Keratinocyte (primary cell): ENCODE results near the gene KAT2B. TPM values are rescaled to one million over a fixed set of nuclear protein-coding genes. Genes with fewer than 3 reads are reported as not detected.

Experiments
- DNase-seq: peaks from one replicate; pipeline ENCODE4 v3.0.0-alpha.2; 2011; ENCODE audit warnings: low read depth, missing footprints, low spot score
- FAIRE-seq: peaks from 2 replicates; lab custom pipeline; 2011; peaks lifted over from hg19 to GRCh38; lab: Jason Lieb, UNC
- H2AFZ ChIP-seq: 2 replicates; pipeline ENCODE4 v1.6.0; 2012; ENCODE audit warnings: low read length, control low read depth, inconsistent platforms; ENCODE audit not compliant: control insufficient read depth
- H3K27ac ChIP-seq: 2 replicates; pipeline ENCODE4 v1.5.1; 2011; ENCODE audit warnings: low read length; ENCODE audit not compliant: control insufficient read depth, insufficient read depth
- H3K27me3 ChIP-seq: 3 replicates; pipeline ENCODE4 v1.6.0; 2011; ENCODE audit warnings: low read length; ENCODE audit not compliant: control insufficient read depth, insufficient read depth; ENCODE audit errors: extremely low read depth
- H3K36me3 ChIP-seq, 2 experiments: 2 replicates in 1 of 2; 3 replicates in 1 of 2; pipeline ENCODE4 v1.5.1; 2011; ENCODE audit warnings: low read length in 2 of 2, mild to moderate bottlenecking in 1 of 2; ENCODE audit not compliant: control insufficient read depth in 2 of 2, insufficient read depth in 2 of 2; ENCODE audit errors: extremely low read depth in 1 of 2
- H3K4me1 ChIP-seq: 3 replicates; pipeline ENCODE4 v1.5.1; 2011; ENCODE audit warnings: low read length; ENCODE audit not compliant: control insufficient read depth, insufficient read depth; ENCODE audit errors: extremely low read depth
- H3K4me2 ChIP-seq: 3 replicates; pipeline ENCODE4 v1.6.0; 2011; ENCODE audit warnings: low read depth, low read length; ENCODE audit not compliant: control insufficient read depth, insufficient read depth; ENCODE audit errors: extremely low read depth
- H3K4me3 ChIP-seq, 3 experiments: fragments of 200-600 bp in 1 of 3; sonication (generic) in 1 of 3; 2 replicates in 2 of 3; 3 replicates in 1 of 3; pipeline ENCODE4 v1.5.1; 2011 to 2016; ENCODE audit warnings: low read length in 3 of 3, mild to moderate bottlenecking in 3 of 3, control low read depth in 2 of 3, inconsistent platforms in 1 of 3, low read depth in 1 of 3, mixed read lengths in 1 of 3, mixed run types in 1 of 3, moderate library complexity in 1 of 3; ENCODE audit not compliant: control insufficient read depth in 2 of 3, insufficient read depth in 2 of 3; ENCODE audit errors: extremely low read depth in 1 of 3
- H3K79me2 ChIP-seq: 2 replicates; pipeline ENCODE4 v1.6.0; 2012; ENCODE audit warnings: low read length; ENCODE audit not compliant: control insufficient read depth, insufficient read depth
- H3K9ac ChIP-seq: 3 replicates; pipeline ENCODE4 v1.6.0; 2011; ENCODE audit warnings: low read length; ENCODE audit not compliant: control insufficient read depth, insufficient read depth; ENCODE audit errors: extremely low read depth
- H3K9me1 ChIP-seq: 3 replicates; pipeline ENCODE4 v1.6.0; 2011; ENCODE audit warnings: low read length; ENCODE audit not compliant: control insufficient read depth, insufficient read depth; ENCODE audit errors: extremely low read depth
- H3K9me3 ChIP-seq: 2 replicates; pipeline ENCODE4 v1.5.1; 2012; ENCODE audit warnings: low read depth, low read length; ENCODE audit not compliant: control insufficient read depth
- H4K20me1 ChIP-seq: 3 replicates; pipeline ENCODE4 v1.6.0; 2011; ENCODE audit warnings: low read length; ENCODE audit not compliant: control insufficient read depth, insufficient read depth; ENCODE audit errors: extremely low read depth
- CTCF ChIP-seq, 3 experiments: IDR thresholded peaks in 1 of 3; conservative IDR thresholded peaks in 1 of 3; optimal IDR thresholded peaks in 1 of 3; 2 replicates in 2 of 3; 3 replicates in 1 of 3; pipeline versions ENCODE3 to v1.5.1; 2011; ENCODE audit warnings: low read length in 3 of 3, mild to moderate bottlenecking in 3 of 3, moderate library complexity in 2 of 3, control low read depth in 1 of 3, inconsistent platforms in 1 of 3; ENCODE audit not compliant: insufficient read depth in 2 of 3; ENCODE audit errors: extremely low read depth in 1 of 3
- EZH2 ChIP-seq: IDR thresholded peaks from one replicate; pipeline ENCODE4 v1.6.1; 2012; ENCODE audit warnings: inconsistent platforms, mild to moderate bottlenecking, low read length, moderate library complexity
- dilution Hi-C: fragments of 300-500 bp; cut with MboI; formaldehyde crosslinking; loops from one replicate; pipeline ENCODE4 v1.7.0; 2020; ENCODE audit warnings: low sequenced_read_pairs; ENCODE audit not compliant: extremely low pct_ligation_motif_present
- polyA plus RNA-seq, 5 experiments: library from polyadenylated mRNA; depleted of rRNA in 3 of 5; stranded (reverse) in 3 of 5; stranded (forward) in 1 of 5; unstranded in 1 of 5; fragments of >200 nt; gene quantifications; 1 replicate in 1 of 5; 2 replicates in 3 of 5; 3 replicates in 1 of 5; pipeline versions ENCODE4 v1.2.1 to v1.2.3, GENCODE V29; 2011 to 2012; ENCODE audit warnings: missing spikeins in 2 of 5, low read depth in 1 of 5, low replicate concordance in 1 of 5

Gene KAT2B
- polyA plus RNA-seq, 1 donor (not counting 4 experiments of a cell fraction or from before 2014, with no cell fraction given) = 4.6 TPM

- no peak overlapping the region for H2AFZ ChIP-seq
- no peaks in the 10 kb centered on the region for H3K79me2 ChIP-seq
- dilution Hi-C loops = no loop called here
- DNase-seq = no peak
- H3K36me3 ChIP-seq = no peaks in the 10 kb centered on the region
- H3K9ac ChIP-seq = no peak overlapping the region
- H3K4me1 ChIP-seq = peaks cover 24% of the 10 kb centered on the region
- H3K27me3 ChIP-seq = no peaks in the 10 kb centered on the region
- H3K4me2 ChIP-seq = no peak overlapping the region
- FAIRE-seq = no peak
- H3K4me3 ChIP-seq = no peak overlapping the region
- no peak overlapping the region for H3K27ac ChIP-seq
- no peaks in the 10 kb centered on the region for H3K9me3 ChIP-seq
- H3K9me1 ChIP-seq = no peaks in the 10 kb centered on the region
- TF ChIP-seq EZH2 (no peak), CTCF (optimal IDR thresholded peaks at IDR 0.05 in 1 of 3, IDR thresholded peaks at IDR 0.05 in 1 of 3, conservative IDR thresholded peaks at IDR 0.05 in 1 of 3; ENCODE audit: extremely low read depth in 1 of 3, insufficient read depth in 2 of 3, low read length in 3 of 3) (no peak)
- H4K20me1 ChIP-seq = no peaks in the 10 kb centered on the region
Measured at GRCh38 chr3:20069178-20069532, 28.9 kb downstream of the KAT2B start.

- H2AFZ ChIP-seq = no peak overlapping the region
- DNase-seq (no peak), FAIRE-seq (no peak)
- no peak overlapping the region for H3K4me3 ChIP-seq
- no peaks in the 10 kb centered on the region for H4K20me1 ChIP-seq
- no peak overlapping the region for H3K27ac ChIP-seq
- no peaks in the 10 kb centered on the region for H3K79me2 ChIP-seq
- no peak overlapping the region for H3K9ac ChIP-seq
- no peaks in the 10 kb centered on the region for H3K9me1 ChIP-seq
- no peaks in the 10 kb centered on the region for H3K27me3 ChIP-seq
- no peak overlapping the region for H3K4me2 ChIP-seq
- H3K9me3 ChIP-seq = no peaks in the 10 kb centered on the region
- TF ChIP-seq CTCF (optimal IDR thresholded peaks at IDR 0.05 in 1 of 3, IDR thresholded peaks at IDR 0.05 in 1 of 3, conservative IDR thresholded peaks at IDR 0.05 in 1 of 3; ENCODE audit: extremely low read depth in 1 of 3, insufficient read depth in 2 of 3, low read length in 3 of 3) (no peak), EZH2 (no peak)
- H3K4me1 ChIP-seq = peaks cover 8% of the 10 kb centered on the region
- H3K36me3 ChIP-seq = no peaks in the 10 kb centered on the region
- dilution Hi-C loops = no loop called here
Measured at GRCh38 chr3:20071175-20071574, 30.9 kb downstream of the KAT2B start.
